ENCODE results near the gene UBE3B.

The UBE3B gene

DNA sequence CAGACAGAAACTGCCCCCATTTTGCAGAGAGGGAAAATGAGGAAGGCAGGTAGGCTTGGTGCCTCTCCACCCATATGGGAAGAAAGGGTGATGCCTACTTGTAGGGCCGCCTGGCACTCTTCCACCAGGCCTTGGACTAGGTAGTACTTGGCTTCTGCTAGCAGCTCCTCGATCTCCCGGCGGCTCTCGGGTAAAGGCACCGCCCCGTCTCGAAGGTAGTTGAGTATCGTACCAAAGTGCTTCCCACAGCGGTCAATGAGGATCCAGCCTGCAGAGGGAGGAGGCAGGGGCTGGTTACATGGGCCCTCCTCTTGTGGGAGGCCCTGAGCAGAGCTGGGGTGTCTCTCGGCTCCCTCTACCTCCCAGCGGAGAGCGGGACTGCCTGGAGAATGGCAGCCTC is 16.9 kb upstream of the UBE3B start:
- no peak for DNase-seq (ENCODE audit: low spot score)

DNA sequence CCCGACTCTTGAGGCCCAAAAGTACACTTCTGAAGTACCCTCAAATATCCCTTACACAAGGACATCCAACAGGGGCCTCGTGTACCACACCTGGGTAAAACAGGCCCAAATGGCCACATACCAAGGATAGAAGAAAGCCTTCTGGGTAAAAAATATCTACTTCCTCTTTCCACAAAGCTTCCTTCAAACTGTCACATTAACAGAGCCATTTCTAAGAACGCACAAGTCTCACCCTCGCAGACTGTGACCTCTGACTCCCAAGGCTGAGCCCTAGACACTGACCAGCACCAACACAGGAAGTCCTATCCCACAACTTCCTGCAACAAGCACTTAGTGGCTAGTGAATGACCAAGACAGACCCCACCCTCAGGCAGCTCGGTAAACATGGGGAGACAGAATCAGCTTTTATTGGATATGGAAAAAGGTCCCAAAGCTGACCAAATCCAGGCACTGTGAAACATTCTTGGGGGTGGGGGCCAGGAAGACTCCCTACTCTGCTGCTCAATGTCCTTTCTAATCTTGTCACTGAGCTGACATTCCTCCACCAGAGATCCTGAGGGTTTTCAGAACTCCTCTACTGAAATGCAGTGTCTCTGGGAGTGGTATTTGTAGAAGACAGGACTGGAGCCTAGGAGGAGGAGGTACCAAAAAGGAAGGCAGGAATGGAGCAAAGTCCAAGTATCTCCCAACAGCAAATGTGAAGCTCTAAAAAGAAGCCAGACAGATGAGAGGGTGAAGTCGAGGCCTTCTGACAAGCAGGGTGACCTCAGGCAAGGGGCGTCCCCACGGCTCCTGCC is 16.2 kb upstream of the UBE3B start:
- TF ChIP-seq, protein P1, sequence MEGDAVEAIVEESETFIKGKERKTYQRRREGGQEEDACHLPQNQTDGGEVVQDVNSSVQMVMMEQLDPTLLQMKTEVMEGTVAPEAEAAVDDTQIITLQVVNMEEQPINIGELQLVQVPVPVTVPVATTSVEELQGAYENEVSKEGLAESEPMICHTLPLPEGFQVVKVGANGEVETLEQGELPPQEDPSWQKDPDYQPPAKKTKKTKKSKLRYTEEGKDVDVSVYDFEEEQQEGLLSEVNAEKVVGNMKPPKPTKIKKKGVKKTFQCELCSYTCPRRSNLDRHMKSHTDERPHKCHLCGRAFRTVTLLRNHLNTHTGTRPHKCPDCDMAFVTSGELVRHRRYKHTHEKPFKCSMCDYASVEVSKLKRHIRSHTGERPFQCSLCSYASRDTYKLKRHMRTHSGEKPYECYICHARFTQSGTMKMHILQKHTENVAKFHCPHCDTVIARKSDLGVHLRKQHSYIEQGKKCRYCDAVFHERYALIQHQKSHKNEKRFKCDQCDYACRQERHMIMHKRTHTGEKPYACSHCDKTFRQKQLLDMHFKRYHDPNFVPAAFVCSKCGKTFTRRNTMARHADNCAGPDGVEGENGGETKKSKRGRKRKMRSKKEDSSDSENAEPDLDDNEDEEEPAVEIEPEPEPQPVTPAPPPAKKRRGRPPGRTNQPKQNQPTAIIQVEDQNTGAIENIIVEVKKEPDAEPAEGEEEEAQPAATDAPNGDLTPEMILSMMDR (IDR thresholded peaks at IDR 0.05; ENCODE audit: extremely low read depth, missing control alignments), result no peak
- DNase-seq (ENCODE audit: low spot score), result peak; percentile 32

More for the DNA sequence above, 16.9 kb upstream of the UBE3B start:
- TF ChIP-seq, protein P1 (IDR thresholded peaks at IDR 0.05; ENCODE audit: extremely low read depth, missing control alignments), result no peak

DNA sequence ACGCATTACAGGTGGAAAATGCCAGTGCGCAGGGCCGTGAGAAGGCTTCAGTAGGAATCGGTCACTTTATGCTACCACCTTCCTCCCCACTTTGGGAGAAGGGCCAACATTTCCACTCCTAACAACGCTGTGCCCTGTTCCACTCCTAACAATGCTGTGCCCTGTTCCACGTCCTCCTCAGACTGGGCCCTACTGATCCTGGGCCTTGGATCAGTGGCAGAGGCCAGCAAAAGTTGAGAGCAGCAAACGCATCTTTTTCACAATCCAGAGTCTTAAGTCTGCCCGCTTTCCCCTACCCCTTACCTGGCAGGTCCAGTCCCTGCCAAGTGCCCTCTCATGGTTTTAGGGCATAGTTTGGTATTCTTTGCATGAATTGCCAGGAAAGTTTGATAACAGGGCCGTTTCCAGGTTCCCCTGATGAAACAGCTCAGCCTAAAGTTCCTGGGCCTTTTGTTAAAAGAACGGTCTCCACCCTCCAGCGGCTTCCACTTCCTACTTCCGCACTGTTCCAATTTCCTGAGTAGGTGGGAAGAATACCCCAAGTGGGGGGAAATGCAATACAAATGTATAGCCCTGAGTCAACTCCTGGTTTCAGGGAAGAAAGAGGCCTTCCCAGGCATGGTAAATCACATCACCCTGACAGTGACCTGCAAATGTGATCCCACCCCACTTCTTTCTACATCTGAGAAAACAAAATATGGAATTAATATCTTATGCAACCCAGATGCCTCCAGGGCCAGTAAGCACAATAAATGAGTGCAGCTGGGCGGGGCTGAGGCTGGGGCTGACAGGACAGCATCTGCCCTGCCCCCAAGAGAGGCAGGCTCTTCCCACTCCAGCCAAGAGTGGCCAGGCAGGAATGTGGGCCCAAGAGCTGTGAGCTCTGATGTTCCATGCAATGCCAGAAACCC is 15.3 kb upstream of the UBE3B start:
- TF ChIP-seq, protein P1 (IDR thresholded peaks at IDR 0.05; ENCODE audit: extremely low read depth, missing control alignments), result no peak
- DNase-seq (ENCODE audit: low spot score), result no peak

DNA sequence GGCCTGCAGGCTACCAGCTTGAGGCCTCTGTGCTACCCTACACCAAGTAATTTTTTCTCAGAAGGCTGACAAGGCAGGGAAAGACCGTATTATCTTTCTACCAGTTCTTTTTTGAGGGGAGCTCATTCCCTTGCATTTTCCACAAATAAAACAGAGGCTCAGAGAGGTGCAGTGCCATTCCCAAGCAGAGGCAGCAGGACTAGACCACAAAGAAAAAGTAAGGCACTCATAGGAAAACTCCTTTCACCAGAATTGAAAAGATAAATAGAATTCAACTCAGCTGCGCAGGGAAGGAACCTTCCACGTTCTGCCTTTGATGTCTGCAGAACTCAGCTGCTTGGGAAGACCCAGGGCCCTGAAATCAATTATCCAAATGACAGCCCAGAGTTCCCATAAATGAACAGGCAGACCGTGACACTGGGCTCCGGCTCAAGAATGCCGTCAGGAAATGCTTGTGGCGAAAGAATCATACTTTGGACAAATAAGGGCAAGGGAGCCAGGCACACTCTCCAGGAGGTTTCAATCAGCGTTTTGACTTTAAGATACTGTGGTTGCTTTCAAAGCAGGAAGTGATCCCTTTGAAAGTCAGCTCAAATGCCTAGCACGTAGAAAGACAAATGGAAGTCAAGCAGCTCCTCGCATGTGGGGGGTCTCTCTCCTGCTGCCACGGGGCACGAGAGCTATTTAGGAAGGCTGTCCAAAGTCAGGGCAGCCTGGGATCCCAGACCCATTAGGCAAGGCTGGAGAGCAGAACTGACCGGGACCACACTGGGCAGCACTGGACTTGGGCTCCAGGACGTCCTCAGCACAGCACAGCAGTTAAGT is 14.4 kb upstream of the UBE3B start:
- DNase-seq (ENCODE audit: low spot score), result no peak
- TF ChIP-seq, protein P1 (IDR thresholded peaks at IDR 0.05; ENCODE audit: extremely low read depth, missing control alignments), result no peak

DNA sequence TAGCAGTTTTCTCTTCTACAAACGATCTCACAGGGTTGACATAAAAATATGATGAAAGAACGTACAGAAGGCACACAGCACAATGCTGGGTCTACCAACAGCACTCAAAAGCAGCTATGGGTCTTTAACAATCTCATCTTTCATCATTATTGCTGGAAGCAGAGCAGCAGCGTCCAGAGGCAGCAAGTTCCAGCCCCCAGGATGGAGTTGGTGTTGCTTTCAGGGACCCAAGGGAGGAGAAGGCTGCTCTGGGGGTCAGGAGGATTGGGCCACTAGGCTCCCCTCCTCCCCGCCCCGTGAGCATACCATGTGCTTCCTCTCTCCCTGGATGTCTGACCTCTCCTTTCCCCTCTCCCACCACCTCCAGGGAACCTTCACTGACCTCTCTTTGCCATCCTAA is 13.7 kb upstream of the UBE3B start:
- DNase-seq (ENCODE audit: low spot score), result no peak
- TF ChIP-seq, protein P1 (IDR thresholded peaks at IDR 0.05; ENCODE audit: extremely low read depth, missing control alignments), result no peak

GRCh38 chr12:109464642-109465351 is 12.6 kb upstream of the UBE3B start:
- no peak for DNase-seq (ENCODE audit: low spot score)
- TF ChIP-seq, protein P1 (IDR thresholded peaks at IDR 0.05; ENCODE audit: extremely low read depth, missing control alignments), result no peak

Data from GM20000 (cell line).